Osteocyte (in vitro differentiated cells): ENCODE measurements around the gene EVA1C. TPM values are rescaled to one million over a fixed set of nuclear protein-coding genes. Genes with fewer than 3 reads are reported as not detected.

ENCODE experiments used
- DNase-seq: peaks from one replicate; pipeline ENCODE4 v3.0.0; 2021; ENCODE audit warnings: mixed read lengths; ENCODE audit not compliant: unreplicated experiment; ENCODE audit errors: extremely low spot score
- H3K27ac Mint-ChIP-seq: one replicate; pipeline ENCODE4 v1.8.0; 2021; ENCODE audit warnings: mild to moderate bottlenecking, mixed read lengths; ENCODE audit not compliant: unreplicated experiment
- H3K27me3 Mint-ChIP-seq: one replicate; pipeline ENCODE4 v1.8.0; 2021; ENCODE audit warnings: mixed read lengths; ENCODE audit not compliant: unreplicated experiment
- H3K36me3 Mint-ChIP-seq: one replicate; pipeline ENCODE4 v1.8.0; 2021; ENCODE audit warnings: mixed read lengths; ENCODE audit not compliant: unreplicated experiment
- H3K4me1 Mint-ChIP-seq: one replicate; pipeline ENCODE4 v1.8.0; 2021; ENCODE audit warnings: mixed read lengths; ENCODE audit not compliant: unreplicated experiment
- H3K4me3 Mint-ChIP-seq: one replicate; pipeline ENCODE4 v1.8.0; 2021; ENCODE audit warnings: mild to moderate bottlenecking, moderate library complexity, mixed read lengths; ENCODE audit not compliant: unreplicated experiment
- H3K9me3 Mint-ChIP-seq: one replicate; pipeline ENCODE4 v1.8.0; 2021; ENCODE audit warnings: mixed read lengths; ENCODE audit not compliant: unreplicated experiment
- CTCF ChIP-seq: fragments of 200-600 bp; sonication (generic); IDR thresholded peaks from 2 replicates; pipeline ENCODE4 v1.5.0; 2021; ENCODE audit warnings: antibody characterized with exemption, mild to moderate bottlenecking, moderate library complexity
- total RNA-seq: library from RNA; stranded (reverse); gene quantifications from 2 replicates; pipeline ENCODE4 v1.2.1, GENCODE V29; 2021

Gene EVA1C
- total RNA-seq, 1 donor from 2014 or later: 3.0 TPM

DNA sequence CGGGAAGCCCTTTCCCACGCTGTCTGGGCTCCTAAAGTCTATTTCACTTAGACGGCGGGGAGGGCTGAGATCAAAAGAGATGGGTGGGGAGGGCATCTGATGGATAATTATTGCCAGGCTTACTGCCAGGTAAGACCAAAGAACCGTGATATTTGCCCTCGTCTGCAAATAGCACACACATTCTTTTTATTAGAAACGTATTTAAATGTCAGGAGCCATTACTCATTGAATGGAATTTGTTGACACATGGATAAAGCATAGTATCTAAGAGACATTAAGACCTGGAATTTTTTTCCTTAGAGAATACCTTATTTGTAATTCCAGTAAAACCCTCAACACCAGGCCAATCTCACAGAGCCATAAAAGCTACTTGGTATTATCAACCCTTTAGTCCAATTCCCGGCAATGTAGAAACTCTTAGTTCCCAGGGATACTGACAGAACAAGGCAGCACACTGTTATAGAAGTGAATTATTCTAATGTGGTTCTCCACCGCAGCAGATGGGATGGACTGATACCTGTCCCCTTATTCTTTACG, 30.3 kb upstream of the EVA1C start:
- H3K4me3 Mint-ChIP-seq: no peak overlapping the region
- no peaks in the 10 kb centered on the region for H3K27me3 Mint-ChIP-seq
- H3K27ac Mint-ChIP-seq: peak overlapping the region; percentile 65
- DNase-seq: no peak
- H3K4me1 Mint-ChIP-seq: peaks cover 22% of the 10 kb centered on the region
- TF ChIP-seq CTCF: no peak
- no peaks in the 10 kb centered on the region for H3K9me3 Mint-ChIP-seq
- peaks cover 53% of the 10 kb centered on the region for H3K36me3 Mint-ChIP-seq

DNA sequence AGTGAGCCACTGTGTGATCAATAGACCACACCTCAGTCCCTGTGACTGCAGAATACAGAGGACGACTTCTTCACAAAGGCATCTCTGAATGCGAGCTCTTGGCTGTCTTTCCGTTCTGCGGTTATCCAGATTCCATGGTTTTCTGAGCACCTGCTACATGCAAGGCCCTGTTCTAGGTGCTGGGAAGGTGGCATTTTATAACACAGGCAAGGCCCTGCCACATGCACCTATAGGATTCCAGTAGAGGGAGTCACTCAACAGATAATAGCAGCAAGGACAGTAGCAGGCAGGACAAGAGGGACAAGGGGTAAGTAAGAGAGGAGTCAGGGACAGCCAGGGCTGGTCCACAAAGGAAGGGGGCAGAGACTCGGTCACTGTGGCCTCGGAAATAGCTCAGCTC, 28.7 kb upstream of the EVA1C start:
- Mint-ChIP-seq H3K4me3 (no peak overlapping the region), H3K27me3 (no peaks in the 10 kb centered on the region), H3K36me3 (peaks cover 41% of the 10 kb centered on the region), H3K9me3 (no peaks in the 10 kb centered on the region), H3K27ac (no peak overlapping the region), H3K4me1 (peaks cover 22% of the 10 kb centered on the region)
- DNase-seq: no peak
- TF ChIP-seq CTCF: no peak

GRCh38 chr21:32386195-32386870, 26.2 kb upstream of the EVA1C start:
- no peak for TF ChIP-seq CTCF
- no peak overlapping the region for H3K4me3 Mint-ChIP-seq
- no peaks in the 10 kb centered on the region for H3K27me3 Mint-ChIP-seq
- peaks cover 25% of the 10 kb centered on the region for H3K4me1 Mint-ChIP-seq
- peak overlapping the region; percentile 7 for H3K27ac Mint-ChIP-seq
- no peaks in the 10 kb centered on the region for H3K9me3 Mint-ChIP-seq
- DNase-seq: no peak
- H3K36me3 Mint-ChIP-seq: peaks cover 25% of the 10 kb centered on the region

- Mint-ChIP-seq H3K4me3 (no peak overlapping the region), H3K9me3 (no peaks in the 10 kb centered on the region), H3K4me1 (peaks cover 25% of the 10 kb centered on the region), H3K27me3 (no peaks in the 10 kb centered on the region), H3K27ac (peak overlapping the region; percentile 9), H3K36me3 (peaks cover 21% of the 10 kb centered on the region)
- TF ChIP-seq CTCF: no peak
- no peak for DNase-seq
Measured at GRCh38 chr21:32387151-32387550, 25.4 kb upstream of the EVA1C start.

DNA sequence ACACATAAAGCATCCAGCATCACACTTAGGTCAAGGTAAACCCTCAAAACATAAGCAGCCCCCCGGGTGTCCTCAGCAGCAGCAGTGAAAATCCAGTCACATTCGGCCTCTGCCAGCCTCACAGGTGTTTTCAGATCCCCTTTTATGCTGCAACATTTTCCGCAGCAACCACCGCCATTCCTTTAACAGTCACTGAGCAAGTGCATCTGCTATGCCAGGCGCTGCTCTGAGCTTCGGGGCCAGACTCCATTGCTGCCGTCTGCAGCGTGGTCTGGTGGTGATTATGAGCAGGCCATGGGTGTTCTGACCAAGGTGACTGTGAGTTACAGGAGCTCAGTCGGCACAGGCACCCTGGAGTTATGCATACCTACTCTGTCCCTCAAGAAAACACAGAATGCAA, 24.2 kb upstream of the EVA1C start:
- H3K9me3 Mint-ChIP-seq: no peaks in the 10 kb centered on the region
- DNase-seq: no peak
- no peak overlapping the region for H3K27ac Mint-ChIP-seq
- peaks cover 24% of the 10 kb centered on the region for H3K4me1 Mint-ChIP-seq
- peaks cover 11% of the 10 kb centered on the region for H3K36me3 Mint-ChIP-seq
- H3K4me3 Mint-ChIP-seq: no peak overlapping the region
- no peaks in the 10 kb centered on the region for H3K27me3 Mint-ChIP-seq
- TF ChIP-seq CTCF: no peak
